Panc1 (cell line): ENCODE data around the gene NRDC. TPM values are rescaled to one million over a fixed set of nuclear protein-coding genes. Genes with fewer than 3 reads are reported as not detected.

Experiments used
- ATAC-seq: fragments of 200-7000 bp; cut with Tn5 transposase; 2 replicates; pipeline ENCODE4 v1.9.1; 2020; ENCODE audit warnings: mild to moderate bottlenecking, moderate library complexity
- BruUV-seq: library from RNA; stranded (reverse); fragments of 400-500 nt; replicated peaks from 2 replicates; lab custom pipeline; 2021; lab: Mats Ljungman, UMichigan
- CTCF ChIA-PET: fragments of 300-600 bp; sonication (Branson Sonifier 250); formaldehyde crosslinking; loops from one replicate; lab custom pipeline; 2022; ENCODE audit warnings: antibody characterized with exemption; lab: Charles Lee
- POLR2A ChIA-PET: fragments of 300-600 bp; sonication (Branson Sonifier 250); formaldehyde crosslinking; loops from one replicate; lab custom pipeline; 2022; ENCODE audit warnings: antibody characterized with exemption; lab: Charles Lee
- DNase-seq: peaks from one replicate; pipeline ENCODE4 v3.0.0-alpha.2; 2010; ENCODE audit warnings: low read depth, low spot score
- H3K27ac ChIP-seq: 2 replicates; pipeline ENCODE4 v1.5.1; 2011; ENCODE audit warnings: mild to moderate bottlenecking, low read length, inconsistent platforms
- H3K27me3 ChIP-seq: fragments of 200-500 bp; sonication (Bioruptor generic); 2 replicates; pipeline ENCODE4 v1.6.0; 2014; ENCODE audit warnings: low read length, inconsistent platforms; ENCODE audit not compliant: control insufficient read depth, insufficient read depth
- H3K36me3 ChIP-seq: fragments of 200-500 bp; sonication (Bioruptor generic); 2 replicates; pipeline ENCODE4 v1.5.1; 2014; ENCODE audit warnings: inconsistent platforms, mild to moderate bottlenecking, low read length, moderate library complexity; ENCODE audit not compliant: control insufficient read depth, insufficient read depth
- H3K4me1 ChIP-seq: 2 replicates; pipeline ENCODE4 v1.5.1; 2011; ENCODE audit warnings: inconsistent platforms, mild to moderate bottlenecking, low read length, moderate library complexity; ENCODE audit not compliant: control insufficient read depth, insufficient read depth
- H3K4me3 ChIP-seq, 2 experiments: 2 replicates each; pipeline ENCODE4 v1.5.1; 2011 to 2012; ENCODE audit warnings: low read depth in 2 of 2, low read length in 2 of 2, mild to moderate bottlenecking in 2 of 2, inconsistent platforms in 1 of 2, moderate library complexity in 1 of 2
- H3K9me3 ChIP-seq: fragments of 200-500 bp; sonication (Bioruptor generic); 2 replicates; pipeline ENCODE4 v1.5.1; 2014; ENCODE audit warnings: low read depth, mild to moderate bottlenecking, inconsistent platforms, low read length, moderate library complexity; ENCODE audit not compliant: control insufficient read depth, insufficient read depth
- CTCF ChIP-seq: fragments of 450-650 bp; IDR thresholded peaks from 2 replicates; pipeline ENCODE4 v1.5.1; 2017; ENCODE audit warnings: mild to moderate bottlenecking
- POLR2AphosphoS5 ChIP-seq: IDR thresholded peaks from 2 replicates; pipeline ENCODE4 v1.6.1; 2012; ENCODE audit warnings: mild to moderate bottlenecking, low read depth, low read length, moderate library complexity
- REST ChIP-seq, 2 experiments: IDR thresholded peaks; 2 replicates each; pipeline ENCODE4 v1.6.1; 2011 to 2012; ENCODE audit warnings: low read depth in 2 of 2, control low read depth in 1 of 2, low read length in 1 of 2, mild to moderate bottlenecking in 1 of 2, moderate library complexity in 1 of 2; ENCODE audit not compliant: insufficient read depth in 1 of 2
- SIN3A ChIP-seq: IDR thresholded peaks from 2 replicates; pipeline ENCODE4 v1.6.1; 2012; ENCODE audit warnings: low read depth, mild to moderate bottlenecking, low read length, moderate library complexity, borderline replicate concordance; ENCODE audit not compliant: insufficient read depth
- TCF7L2 ChIP-seq: IDR thresholded peaks from 2 replicates; pipeline ENCODE4 v1.6.1; 2011; ENCODE audit warnings: mild to moderate bottlenecking, low read depth, low read length, inconsistent platforms
- in situ Hi-C: cut with HindIII; loops from 2 replicates; pipeline ENCODE4 v1.10.0; 2016; ENCODE audit warnings: low sequenced_read_pairs, low pct_unique_long_range_greater_than_20kb
- intact Hi-C: fragments of 100-400 bp; cut with micrococcal nuclease; formaldehyde crosslinking; loops from one replicate; pipeline ENCODE4 v1.10.0; 2022; ENCODE audit not compliant: unreplicated experiment
- total RNA-seq: library from RNA; stranded (reverse); gene quantifications from one replicate; pipeline ENCODE4 v1.2.1, GENCODE V29; 2021; ENCODE audit not compliant: unreplicated experiment

The NRDC gene
- total RNA-seq, 1 experiment from 2014 or later: 180 TPM

DNA sequence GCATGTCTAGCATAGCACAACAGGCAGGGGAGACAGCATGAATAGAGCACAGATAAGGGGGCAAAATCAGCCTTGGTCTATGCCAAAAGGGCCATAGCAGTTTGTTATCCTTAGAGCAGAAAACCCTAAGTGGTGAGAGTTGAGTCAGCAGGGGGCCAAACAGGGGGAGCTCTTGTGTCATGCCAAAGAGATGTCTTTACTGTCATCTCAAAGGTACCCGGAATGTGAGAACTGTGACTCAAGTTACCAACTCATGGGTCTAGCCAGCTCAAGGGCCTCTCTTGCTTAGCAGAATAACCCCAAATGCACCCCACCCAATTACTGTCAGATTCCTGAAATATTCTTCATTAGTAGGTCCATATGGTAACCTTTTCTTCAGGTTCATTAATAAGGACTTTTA is 45.9 kb upstream of the NRDC start:
- no TSS peak for BruUV-seq
- H3K27ac ChIP-seq: no peak overlapping the region
- TF ChIP-seq CTCF (no peak), REST (IDR thresholded peaks at IDR 0.05; ENCODE audit: insufficient read depth in 1 of 2, low read depth in 2 of 2, low read length in 1 of 2) (no peak), TCF7L2 (no peak), POLR2AphosphoS5 (no peak)
- H3K4me3 ChIP-seq: no peak overlapping the region
- in situ Hi-C loops: no loop called here
- ChIA-PET CTCF (no interaction called here), POLR2A (no interaction called here)
- no peaks in the 10 kb centered on the region for H3K27me3 ChIP-seq
- no peaks in the 10 kb centered on the region for H3K9me3 ChIP-seq
- intact Hi-C loops: no loop called here
- no peaks in the 10 kb centered on the region for H3K4me1 ChIP-seq
- ATAC-seq: no peak
- no peaks in the 10 kb centered on the region for H3K36me3 ChIP-seq
- DNase-seq: no peak

DNA sequence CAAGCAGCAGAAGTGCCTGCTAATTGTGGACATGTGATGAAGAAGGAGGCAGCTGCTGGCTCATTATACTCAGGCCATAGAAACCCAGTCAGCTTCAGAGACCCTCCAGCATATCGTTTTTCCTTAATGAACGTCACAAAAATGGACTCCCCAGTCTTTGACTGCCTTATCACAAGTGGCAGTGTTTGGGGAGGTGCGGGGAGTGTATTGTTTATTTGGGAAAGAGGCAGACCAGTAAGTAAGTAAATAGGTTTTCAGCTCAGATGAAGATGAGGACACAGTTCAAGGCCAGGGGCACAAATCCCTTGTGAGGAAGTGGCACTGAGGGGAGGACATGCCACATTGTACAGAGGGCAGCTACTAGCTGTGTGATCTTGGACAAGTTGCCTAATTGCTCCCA is 43.5 kb upstream of the NRDC start:
- Histone ChIP-seq H3K27me3 (peaks cover 2% of the 10 kb centered on the region; the same call in 1 of the 2 replicates), H3K9me3 (no peaks in the 10 kb centered on the region), H3K4me3 (no peak overlapping the region), H3K27ac (no peak overlapping the region), H3K36me3 (no peaks in the 10 kb centered on the region), H3K4me1 (no peaks in the 10 kb centered on the region)
- ChIA-PET CTCF (no interaction called here), POLR2A (no interaction called here)
- ATAC-seq (no peak), DNase-seq (no peak)
- BruUV-seq: no TSS peak
- intact Hi-C loops (no loop called here), in situ Hi-C loops (no loop called here)
- TF ChIP-seq CTCF (no peak), TCF7L2 (no peak)

GRCh38 chr1:51920130-51920529 is 41.6 kb upstream of the NRDC start:
- CTCF ChIA-PET: no interaction called here
- DNase-seq (no peak), ATAC-seq (no peak)
- H3K4me3 ChIP-seq: no peak overlapping the region
- no peaks in the 10 kb centered on the region for H3K4me1 ChIP-seq
- POLR2A ChIA-PET: no interaction called here
- in situ Hi-C loops: no loop called here
- TF ChIP-seq SIN3A: no peak
- TF ChIP-seq POLR2AphosphoS5: no peak
- no peak for TF ChIP-seq TCF7L2
- no peak for TF ChIP-seq REST (IDR thresholded peaks at IDR 0.05; ENCODE audit: insufficient read depth in 1 of 2, low read depth in 2 of 2, low read length in 1 of 2)
- no peak for TF ChIP-seq CTCF
- H3K27ac ChIP-seq: no peak overlapping the region
- peaks cover 2% of the 10 kb centered on the region; the same call in 1 of the 2 replicates for H3K27me3 ChIP-seq
- H3K9me3 ChIP-seq: no peaks in the 10 kb centered on the region
- intact Hi-C loops: no loop called here
- no TSS peak for BruUV-seq
- H3K36me3 ChIP-seq: no peaks in the 10 kb centered on the region
